HEK293 (cell line): ENCODE results near the gene GLIS1.

Experiments
- CTCF ChIA-PET: fragments of 350-600 bp; formaldehyde crosslinking; extraction: SDS; loops from one replicate; lab custom pipeline; 2021; ENCODE audit warnings: antibody characterized with exemption; lab: Yijun Ruan, JAX
- POLR2A ChIA-PET: fragments of 300-600 bp; formaldehyde crosslinking; extraction: SDS; loops from one replicate; lab custom pipeline; 2020; ENCODE audit warnings: antibody characterized with exemption, inconsistent platforms; lab: Yijun Ruan, JAX
- H3K27ac ChIP-seq: fragments of 200-500 bp; sonication (Bioruptor generic); 2 replicates; pipeline ENCODE4 v1.5.1; 2014; ENCODE audit warnings: low read depth, low read length, control low read depth, inconsistent platforms; ENCODE audit errors: extremely low read depth
- H3K36me3 ChIP-seq, 2 experiments: fragments of 200-500 bp in 1 of 2; sonication (Bioruptor generic) in 1 of 2; 1 replicate in 1 of 2; 2 replicates in 1 of 2; pipeline ENCODE4 v1.5.1; 2014 to 2017; ENCODE audit warnings: inconsistent platforms in 2 of 2, low read length in 2 of 2; ENCODE audit not compliant: control insufficient read depth in 2 of 2, insufficient read depth in 1 of 2
- H3K4me1 ChIP-seq: fragments of 200-500 bp; sonication (Bioruptor generic); 2 replicates; pipeline ENCODE4 v1.5.1; 2014; ENCODE audit warnings: mild to moderate bottlenecking, low read length, inconsistent platforms; ENCODE audit not compliant: control insufficient read depth, insufficient read depth
- H3K4me3 ChIP-seq: 2 replicates; pipeline ENCODE4 v1.5.1; 2011; ENCODE audit warnings: low read depth, mild to moderate bottlenecking, control low read depth, low read length, moderate library complexity
- H3K9me3 ChIP-seq: fragments of 200-500 bp; sonication (Bioruptor generic); 2 replicates; pipeline ENCODE4 v1.5.1; 2014; ENCODE audit warnings: low read depth, low read length, inconsistent platforms; ENCODE audit not compliant: control insufficient read depth, insufficient read depth
- BCL11A ChIP-seq: fragments of 450-650 bp; formaldehyde crosslinking; IDR thresholded peaks from 2 replicates; pipeline ENCODE4 v1.5.1; 2016; ENCODE audit warnings: low read depth, missing biosample characterization, missing genetic modification characterization
- KLF7 ChIP-seq: fragments of 450-650 bp; formaldehyde crosslinking; IDR thresholded peaks from 2 replicates; pipeline ENCODE4 v1.5.1; 2016; ENCODE audit warnings: missing biosample characterization, missing genetic modification characterization, borderline replicate concordance
- KLF8 ChIP-seq: fragments of 450-650 bp; formaldehyde crosslinking; IDR thresholded peaks from 2 replicates; pipeline ENCODE4 v1.5.1; 2016; ENCODE audit warnings: missing biosample characterization, missing genetic modification characterization
- MEIS1 ChIP-seq: sonication (generic); formaldehyde crosslinking; IDR thresholded peaks from 2 replicates; pipeline ENCODE4 v1.8.1; 2022; ENCODE audit warnings: missing genetic modification reagents, mild to moderate bottlenecking, borderline replicate concordance
- SCRT2 ChIP-seq: fragments of 450-650 bp; formaldehyde crosslinking; IDR thresholded peaks from 2 replicates; pipeline ENCODE4 v1.5.1; 2016; ENCODE audit warnings: missing biosample characterization, missing genetic modification characterization
- ZBTB11 ChIP-seq: fragments of 450-650 bp; formaldehyde crosslinking; conservative IDR thresholded peaks from 2 replicates; pipeline ENCODE4 v1.5.1; 2016; ENCODE audit warnings: low read depth, missing biosample characterization, missing genetic modification characterization
- ZEB2 ChIP-seq: fragments of 450-650 bp; formaldehyde crosslinking; IDR thresholded peaks from 2 replicates; pipeline ENCODE4 v1.5.1; 2016; ENCODE audit warnings: missing biosample characterization, missing genetic modification characterization
- ZFP3 ChIP-seq: fragments of 450-650 bp; formaldehyde crosslinking; IDR thresholded peaks from 2 replicates; pipeline ENCODE4 v1.5.1; 2016; ENCODE audit warnings: low read depth, missing biosample characterization, missing genetic modification characterization
- ZIC2 ChIP-seq: fragments of 450-650 bp; formaldehyde crosslinking; IDR thresholded peaks from 2 replicates; pipeline ENCODE4 v1.5.1; 2016; ENCODE audit warnings: missing biosample characterization, missing genetic modification characterization
- ZNF121 ChIP-seq: fragments of 450-650 bp; formaldehyde crosslinking; IDR thresholded peaks from 2 replicates; pipeline ENCODE4 v1.5.1; 2016; ENCODE audit warnings: missing biosample characterization, missing genetic modification characterization
- ZNF354C ChIP-seq: fragments of 450-650 bp; formaldehyde crosslinking; IDR thresholded peaks from 2 replicates; pipeline ENCODE4 v1.5.1; 2016; ENCODE audit warnings: missing biosample characterization, missing genetic modification characterization, low read depth, borderline replicate concordance
- ZNF391 ChIP-seq: fragments of 450-650 bp; formaldehyde crosslinking; IDR thresholded peaks from 2 replicates; pipeline ENCODE4 v1.5.1; 2016; ENCODE audit warnings: low read depth, missing biosample characterization, missing genetic modification characterization, borderline replicate concordance
- ZNF426 ChIP-seq: fragments of 450-650 bp; formaldehyde crosslinking; IDR thresholded peaks from 2 replicates; pipeline ENCODE4 v1.5.1; 2017; ENCODE audit warnings: missing biosample characterization, missing genetic modification characterization, mild to moderate bottlenecking, inconsistent platforms, moderate library complexity
- ZNF488 ChIP-seq: fragments of 450-650 bp; formaldehyde crosslinking; IDR thresholded peaks from 2 replicates; pipeline ENCODE4 v1.5.1; 2016; ENCODE audit warnings: missing biosample characterization, missing genetic modification characterization
- ZNF544 ChIP-seq: fragments of 450-650 bp; formaldehyde crosslinking; IDR thresholded peaks from 2 replicates; pipeline ENCODE4 v1.5.0; 2017; ENCODE audit warnings: missing biosample characterization, missing genetic modification characterization
- ZNF768 ChIP-seq: fragments of 450-650 bp; formaldehyde crosslinking; IDR thresholded peaks from 2 replicates; pipeline ENCODE4 v1.5.1; 2018; ENCODE audit warnings: missing biosample characterization, mild to moderate bottlenecking, missing genetic modification characterization
- ZNF830 ChIP-seq: fragments of 450-650 bp; IDR thresholded peaks from 2 replicates; pipeline ENCODE4 v1.5.0; 2018; ENCODE audit warnings: missing biosample characterization, missing genetic modification characterization, low read depth, mild to moderate bottlenecking, moderate library complexity
- ZSCAN30 ChIP-seq: fragments of 450-650 bp; IDR thresholded peaks from 2 replicates; pipeline ENCODE4 v1.5.1; 2018; ENCODE audit warnings: missing biosample characterization, mild to moderate bottlenecking, missing genetic modification characterization, moderate library complexity
- TF ChIP-seq, protein P1 (sequence below): fragments of 450-650 bp; formaldehyde crosslinking; IDR thresholded peaks from 2 replicates; pipeline ENCODE4 v1.5.1; 2016; ENCODE audit warnings: missing biosample characterization, missing genetic modification characterization
- TF ChIP-seq, protein P2 (sequence below): fragments of 450-650 bp; formaldehyde crosslinking; IDR thresholded peaks from 2 replicates; pipeline ENCODE4 v1.5.1; 2017; ENCODE audit warnings: missing biosample characterization, missing genetic modification characterization

The GLIS1 gene

DNA sequence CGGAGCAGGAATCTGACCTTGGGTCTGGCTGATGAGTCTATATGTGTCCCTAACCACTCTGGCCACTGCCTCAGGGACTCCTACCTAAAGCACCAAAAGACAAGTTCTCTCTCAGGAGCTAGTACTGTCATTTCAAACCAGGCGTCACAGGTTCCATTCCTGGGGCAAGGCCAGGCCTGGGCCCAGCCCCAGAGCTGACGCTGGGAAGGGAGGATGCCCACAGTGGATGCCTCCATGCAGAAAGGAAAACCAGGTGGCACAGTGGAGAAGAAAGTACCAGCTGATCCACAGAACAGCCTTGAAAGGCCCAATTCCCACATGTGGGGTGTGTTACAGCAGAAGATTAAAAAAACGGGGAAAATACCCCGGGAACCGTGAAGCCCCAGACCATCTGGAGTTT, 202.4 kb downstream of the GLIS1 start:
- Histone ChIP-seq H3K4me3 (no peak overlapping the region), H3K36me3 (no peaks in the 10 kb centered on the region), H3K9me3 (no peaks in the 10 kb centered on the region), H3K27ac (no peak overlapping the region), H3K4me1 (no peaks in the 10 kb centered on the region)
- ChIA-PET POLR2A (no interaction called here), CTCF (interaction anchor here (0.7 kb wide), 1 partner anchor 48 kb away, joined by 3 read pairs; no protein-coding TSS in a partner anchor)
- TF ChIP-seq, protein P1, sequence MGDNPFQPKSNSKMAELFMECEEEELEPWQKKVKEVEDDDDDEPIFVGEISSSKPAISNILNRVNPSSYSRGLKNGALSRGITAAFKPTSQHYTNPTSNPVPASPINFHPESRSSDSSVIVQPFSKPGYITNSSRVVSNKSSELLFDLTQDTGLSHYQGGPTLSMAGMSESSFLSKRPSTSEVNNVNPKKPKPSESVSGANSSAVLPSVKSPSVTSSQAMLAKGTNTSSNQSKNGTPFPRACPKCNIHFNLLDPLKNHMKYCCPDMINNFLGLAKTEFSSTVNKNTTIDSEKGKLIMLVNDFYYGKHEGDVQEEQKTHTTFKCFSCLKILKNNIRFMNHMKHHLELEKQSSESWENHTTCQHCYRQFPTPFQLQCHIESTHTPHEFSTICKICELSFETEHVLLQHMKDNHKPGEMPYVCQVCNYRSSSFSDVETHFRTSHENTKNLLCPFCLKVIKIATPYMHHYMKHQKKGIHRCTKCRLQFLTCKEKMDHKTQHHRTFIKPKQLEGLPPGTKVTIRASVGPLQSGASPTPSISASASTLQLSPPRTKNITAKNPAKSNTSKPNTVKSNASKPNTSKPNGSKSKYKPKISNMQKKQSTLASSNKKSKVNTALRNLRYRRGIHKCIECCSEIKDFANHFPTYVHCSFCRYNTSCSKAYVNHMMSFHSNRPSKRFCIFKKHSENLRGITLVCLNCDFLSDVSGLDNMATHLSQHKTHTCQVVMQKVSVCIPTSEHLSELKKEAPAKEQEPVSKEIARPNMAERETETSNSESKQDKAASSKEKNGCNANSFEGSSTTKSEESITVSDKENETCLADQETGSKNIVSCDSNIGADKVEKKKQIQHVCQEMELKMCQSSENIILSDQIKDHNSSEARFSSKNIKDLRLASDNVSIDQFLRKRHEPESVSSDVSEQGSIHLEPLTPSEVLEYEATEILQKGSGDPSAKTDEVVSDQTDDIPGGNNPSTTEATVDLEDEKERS (tag by site-specific recombination), result no peak
- TF ChIP-seq ZBTB11 (no peak), ZFP3 (no peak), ZNF426 (no peak), KLF7 (tag by site-specific recombination) (no peak), ZNF121 (tag by site-specific recombination) (no peak)
- TF ChIP-seq, protein P2, sequence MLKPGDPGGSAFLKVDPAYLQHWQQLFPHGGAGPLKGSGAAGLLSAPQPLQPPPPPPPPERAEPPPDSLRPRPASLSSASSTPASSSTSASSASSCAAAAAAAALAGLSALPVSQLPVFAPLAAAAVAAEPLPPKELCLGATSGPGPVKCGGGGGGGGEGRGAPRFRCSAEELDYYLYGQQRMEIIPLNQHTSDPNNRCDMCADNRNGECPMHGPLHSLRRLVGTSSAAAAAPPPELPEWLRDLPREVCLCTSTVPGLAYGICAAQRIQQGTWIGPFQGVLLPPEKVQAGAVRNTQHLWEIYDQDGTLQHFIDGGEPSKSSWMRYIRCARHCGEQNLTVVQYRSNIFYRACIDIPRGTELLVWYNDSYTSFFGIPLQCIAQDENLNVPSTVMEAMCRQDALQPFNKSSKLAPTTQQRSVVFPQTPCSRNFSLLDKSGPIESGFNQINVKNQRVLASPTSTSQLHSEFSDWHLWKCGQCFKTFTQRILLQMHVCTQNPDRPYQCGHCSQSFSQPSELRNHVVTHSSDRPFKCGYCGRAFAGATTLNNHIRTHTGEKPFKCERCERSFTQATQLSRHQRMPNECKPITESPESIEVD (tag by site-specific recombination), result no peak

DNA sequence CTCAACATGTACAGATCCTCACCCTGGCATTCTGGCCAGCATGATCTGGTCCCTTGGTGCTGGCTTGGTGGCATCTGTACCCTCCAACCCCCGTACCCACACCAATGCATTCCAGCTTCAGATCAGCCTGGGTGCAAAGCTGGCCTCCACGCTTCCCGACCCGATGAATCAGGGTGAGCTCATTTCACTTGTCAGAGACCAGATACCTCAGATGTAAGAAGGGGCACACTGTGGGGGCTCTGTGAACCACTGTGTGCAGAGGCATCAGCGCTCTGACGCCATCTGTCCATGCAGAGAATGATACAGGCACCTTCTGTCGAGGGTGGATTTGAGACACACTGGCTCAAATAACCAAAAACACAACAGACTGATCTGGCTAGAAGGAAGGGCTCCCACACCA, 203.1 kb downstream of the GLIS1 start:
- POLR2A ChIA-PET, result no interaction called here
- Histone ChIP-seq H3K4me3 (no peak overlapping the region), H3K4me1 (no peaks in the 10 kb centered on the region), H3K36me3 (no peaks in the 10 kb centered on the region), H3K9me3 (no peaks in the 10 kb centered on the region)
- TF ChIP-seq ZNF830 (tag by site-specific recombination) (no peak), ZNF391 (tag by site-specific recombination) (no peak), ZNF544 (tag by site-specific recombination) (no peak), MEIS1 (no peak), ZNF354C (no peak)
- TF ChIP-seq, all 188 proteins: peak for 0
- no peak overlapping the region for H3K27ac ChIP-seq
- CTCF ChIA-PET, result interaction anchor here (0.8 kb wide), 1 partner anchor 9 kb away, joined by 3 read pairs; no protein-coding TSS in a partner anchor

DNA sequence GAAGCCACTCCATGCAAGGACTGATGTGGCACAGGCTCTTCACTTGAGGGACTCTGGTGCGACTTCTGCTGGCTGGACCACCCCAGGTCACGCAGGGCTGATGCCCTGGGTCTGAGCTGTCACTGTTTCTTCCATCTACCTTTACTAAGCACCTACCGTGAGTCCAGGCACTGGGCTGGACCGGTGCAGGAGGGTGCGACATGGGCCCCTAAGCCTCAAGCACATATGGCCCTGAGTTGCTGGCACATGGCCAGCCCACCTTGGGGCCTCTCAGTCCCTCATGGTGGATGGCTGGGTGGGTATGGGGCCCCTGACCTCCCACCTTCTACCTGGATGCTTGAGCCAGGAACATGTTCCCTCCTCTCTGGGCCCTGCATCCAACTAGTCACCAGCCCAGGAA, 203.7 kb downstream of the GLIS1 start:
- H3K9me3 ChIP-seq, result no peaks in the 10 kb centered on the region
- no peaks in the 10 kb centered on the region for H3K4me1 ChIP-seq
- no peak overlapping the region for H3K4me3 ChIP-seq
- CTCF ChIA-PET, result interaction anchor here (0.8 kb wide), 1 partner anchor 10 kb away, joined by 3 read pairs; no protein-coding TSS in a partner anchor
- POLR2A ChIA-PET, result no interaction called here
- H3K27ac ChIP-seq, result no peak overlapping the region
- H3K36me3 ChIP-seq, result no peaks in the 10 kb centered on the region
- no peak for TF ChIP-seq ZSCAN30 (tag by site-specific recombination)
- TF ChIP-seq KLF8 (tag by site-specific recombination), result no peak
- TF ChIP-seq BCL11A (tag by site-specific recombination), result no peak
- no peak for TF ChIP-seq ZEB2 (tag by site-specific recombination)
- no peak for TF ChIP-seq SCRT2 (tag by site-specific recombination)
- TF ChIP-seq ZIC2 (tag by site-specific recombination), result no peak
- TF ChIP-seq ZNF488 (tag by site-specific recombination), result no peak
- TF ChIP-seq ZNF768, result no peak
